GM21576 (cell line): ENCODE measurements around the gene MYADML2.

ENCODE experiments used
- ATAC-seq: cut with Tn5 transposase; IDR thresholded peaks from one replicate; pipeline ENCODE4 v1.9.1; 2021; ENCODE audit warnings: mild to moderate bottlenecking, moderate library complexity; ENCODE audit not compliant: unreplicated experiment

MYADML2 gene

GRCh38 chr17:81926451-81927151, 20.4 kb downstream of the MYADML2 start:
- no peak for ATAC-seq

- ATAC-seq = no peak
Measured at GRCh38 chr17:81925860-81926450, 21.1 kb downstream of the MYADML2 start.

GRCh38 chr17:81924557-81925532, 22.2 kb downstream of the MYADML2 start:
- ATAC-seq = no peak

DNA sequence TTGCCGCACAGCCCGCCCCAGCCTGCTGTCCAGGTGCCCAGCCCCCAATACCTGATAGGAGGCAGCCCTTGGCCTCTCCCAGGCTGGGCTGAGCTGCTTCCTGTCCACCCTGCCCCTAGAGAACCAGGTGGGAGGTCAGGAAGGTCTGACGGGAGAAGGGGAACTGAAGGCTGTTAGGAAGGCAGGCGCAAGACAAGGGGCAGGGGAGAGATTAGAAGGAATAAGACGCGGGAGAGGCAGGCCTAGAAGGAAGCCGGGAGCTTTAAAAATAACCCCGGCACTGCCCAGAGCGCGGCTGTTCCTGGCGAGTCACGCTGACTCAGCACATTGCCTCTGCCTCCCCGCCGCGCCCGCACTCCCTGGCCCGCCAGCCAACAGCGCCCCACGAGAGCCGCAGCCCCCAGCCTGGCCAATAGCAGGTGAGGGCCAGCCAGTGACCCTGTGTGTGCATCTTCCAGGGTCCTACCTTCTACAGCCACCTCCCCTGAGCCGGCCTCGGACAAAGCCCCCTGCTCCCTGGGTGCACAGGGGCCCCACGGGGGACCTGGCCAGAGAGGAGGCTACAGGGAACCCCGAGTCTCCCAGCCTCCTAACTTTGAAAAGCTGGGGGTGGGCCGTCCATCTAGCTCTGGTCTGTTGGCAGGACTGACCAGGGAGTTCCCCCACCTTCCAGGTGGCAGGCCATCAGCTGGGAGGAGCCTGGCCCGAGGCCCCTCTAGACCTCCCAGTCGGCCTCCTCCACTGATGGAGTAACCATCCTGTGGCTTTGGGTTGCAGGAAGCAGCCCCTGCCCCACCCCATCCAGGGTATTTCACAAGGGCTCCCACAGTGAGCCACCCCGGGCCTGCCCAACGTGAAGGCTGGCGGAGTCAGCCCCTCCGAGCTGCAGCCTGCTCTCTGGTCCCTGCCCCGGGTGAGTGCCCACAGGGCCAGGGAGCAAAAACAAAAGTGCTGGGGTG, 23.5 kb downstream of the MYADML2 start:
- no peak for ATAC-seq

DNA sequence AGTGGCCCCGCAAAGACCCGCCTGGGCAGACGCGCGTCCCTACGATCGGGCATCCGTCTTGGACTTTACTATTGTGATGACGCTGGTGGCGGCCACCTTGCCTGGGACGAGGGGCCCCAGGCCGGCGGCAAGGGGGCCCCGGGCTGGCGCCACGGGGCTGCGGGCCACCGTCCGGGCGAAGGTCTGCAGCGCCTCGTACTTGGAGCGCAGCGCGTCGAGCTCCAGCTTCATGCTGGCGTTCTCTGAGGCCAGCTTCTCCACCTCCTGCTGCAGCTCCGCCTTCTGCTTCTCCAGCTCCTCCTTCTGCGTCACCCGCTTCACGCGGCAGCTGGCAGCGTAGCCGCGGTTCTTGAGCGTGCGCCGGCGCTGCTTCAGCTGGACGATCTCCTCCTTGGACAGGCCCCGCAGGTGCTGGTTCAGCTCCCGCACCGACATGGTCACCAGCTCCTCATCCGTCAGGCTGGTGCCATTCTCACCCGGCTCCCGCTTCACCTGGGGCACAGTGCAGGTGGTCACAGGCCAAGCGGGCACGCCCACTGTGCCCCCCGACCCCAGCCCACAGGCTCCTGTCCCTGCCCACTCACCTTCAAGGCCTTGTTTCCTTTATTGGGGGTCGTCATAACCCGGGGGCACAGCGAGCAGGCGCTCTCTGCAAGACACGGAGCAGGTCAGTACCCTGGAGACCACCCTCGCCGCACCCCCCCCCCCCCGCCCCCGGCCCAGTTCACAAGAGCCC, 24.3 kb downstream of the MYADML2 start:
- no peak for ATAC-seq

DNA sequence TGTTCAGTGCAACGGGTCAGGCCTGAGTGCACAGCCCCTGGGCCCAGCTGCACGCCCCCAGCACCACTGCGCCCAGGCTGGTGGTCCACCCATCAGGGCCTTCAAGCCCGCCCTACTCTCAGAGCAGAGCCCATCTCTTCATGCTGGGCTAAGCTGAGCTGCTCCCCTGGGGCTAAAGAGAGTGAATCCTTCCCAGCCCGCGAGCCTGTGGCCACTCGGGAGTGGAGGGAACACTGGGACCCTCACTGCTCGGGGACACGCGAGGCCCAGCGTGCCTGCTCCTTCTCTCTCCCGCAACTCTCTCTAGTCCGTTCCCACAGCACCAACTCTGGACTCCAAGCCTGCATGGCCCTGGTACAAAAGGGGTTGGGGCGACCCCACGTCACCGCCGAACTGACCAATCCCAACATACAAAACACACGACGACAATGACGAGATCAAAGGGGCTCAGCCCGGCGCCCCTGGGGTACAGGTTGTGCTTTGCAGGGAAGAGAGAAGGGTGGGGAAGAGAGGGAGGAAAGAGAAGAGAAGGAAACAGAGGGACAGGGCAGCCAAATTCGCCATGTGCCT, 25.0 kb downstream of the MYADML2 start:
- no peak for ATAC-seq

- no peak for ATAC-seq
Measured at GRCh38 chr17:81921537-81921862, 25.5 kb downstream of the MYADML2 start.

DNA sequence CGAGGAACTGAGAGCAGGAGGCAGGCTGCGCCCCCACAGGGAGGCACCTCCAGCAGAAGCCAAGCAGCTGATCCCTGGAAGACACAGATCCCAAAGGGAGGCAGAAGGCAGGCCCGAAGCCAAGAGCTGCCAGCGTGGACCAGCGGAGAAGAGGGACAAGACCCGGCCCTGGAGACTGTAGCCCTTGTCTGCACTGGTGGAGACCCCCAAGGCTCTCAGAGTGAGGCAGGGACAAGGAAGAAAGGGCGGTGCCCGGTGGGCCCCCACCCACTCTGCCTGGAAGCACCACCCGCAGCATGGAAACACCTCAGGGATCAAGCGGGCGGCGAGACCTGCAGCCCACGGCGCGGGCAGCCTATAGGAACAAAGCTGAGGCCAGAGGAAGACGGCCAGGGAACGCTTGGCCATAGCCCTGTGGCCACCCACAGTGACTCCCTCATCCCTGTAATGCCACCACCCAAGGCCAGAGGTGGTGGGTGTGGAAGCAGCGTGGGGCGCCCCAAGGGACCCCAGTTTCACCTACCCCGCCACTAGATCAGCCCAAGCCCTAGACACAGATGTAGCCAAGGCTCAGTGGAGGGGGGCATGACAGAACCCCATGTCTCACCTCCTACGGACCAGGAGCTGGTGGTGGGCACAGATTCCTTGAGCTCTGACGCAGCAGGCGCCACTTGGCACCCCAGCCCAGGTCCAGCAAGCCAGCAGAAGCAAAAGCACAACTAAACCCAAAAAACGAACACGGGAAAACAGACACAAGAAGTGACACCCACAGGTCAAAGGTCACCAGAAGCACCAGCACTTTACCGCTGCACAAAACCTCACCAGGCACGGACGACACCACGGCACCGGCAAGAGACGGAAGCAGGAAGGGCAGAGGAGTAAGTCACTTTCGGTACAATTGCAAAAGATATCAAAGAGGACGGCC, 26.2 kb downstream of the MYADML2 start:
- no peak for ATAC-seq

- no peak for ATAC-seq
Measured at GRCh38 chr17:81918832-81919545, 28.0 kb downstream of the MYADML2 start.

DNA sequence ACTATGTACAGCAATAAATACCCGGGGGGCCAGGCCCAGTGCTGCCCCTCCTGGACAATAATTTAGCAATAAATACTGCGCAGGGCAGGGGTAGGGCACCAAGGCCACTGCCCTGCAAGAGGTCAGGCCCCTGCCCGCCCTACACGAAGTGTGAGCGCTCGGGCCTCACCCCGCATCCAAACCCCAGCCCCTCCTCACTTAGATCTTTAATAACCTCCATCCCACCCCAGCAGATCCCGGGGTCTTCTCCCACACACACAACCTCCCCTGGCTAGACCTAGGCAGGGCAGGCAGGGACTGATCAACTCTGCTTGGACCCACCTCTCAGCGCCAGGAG, 28.7 kb downstream of the MYADML2 start:
- peak; percentile 20 for ATAC-seq

DNA sequence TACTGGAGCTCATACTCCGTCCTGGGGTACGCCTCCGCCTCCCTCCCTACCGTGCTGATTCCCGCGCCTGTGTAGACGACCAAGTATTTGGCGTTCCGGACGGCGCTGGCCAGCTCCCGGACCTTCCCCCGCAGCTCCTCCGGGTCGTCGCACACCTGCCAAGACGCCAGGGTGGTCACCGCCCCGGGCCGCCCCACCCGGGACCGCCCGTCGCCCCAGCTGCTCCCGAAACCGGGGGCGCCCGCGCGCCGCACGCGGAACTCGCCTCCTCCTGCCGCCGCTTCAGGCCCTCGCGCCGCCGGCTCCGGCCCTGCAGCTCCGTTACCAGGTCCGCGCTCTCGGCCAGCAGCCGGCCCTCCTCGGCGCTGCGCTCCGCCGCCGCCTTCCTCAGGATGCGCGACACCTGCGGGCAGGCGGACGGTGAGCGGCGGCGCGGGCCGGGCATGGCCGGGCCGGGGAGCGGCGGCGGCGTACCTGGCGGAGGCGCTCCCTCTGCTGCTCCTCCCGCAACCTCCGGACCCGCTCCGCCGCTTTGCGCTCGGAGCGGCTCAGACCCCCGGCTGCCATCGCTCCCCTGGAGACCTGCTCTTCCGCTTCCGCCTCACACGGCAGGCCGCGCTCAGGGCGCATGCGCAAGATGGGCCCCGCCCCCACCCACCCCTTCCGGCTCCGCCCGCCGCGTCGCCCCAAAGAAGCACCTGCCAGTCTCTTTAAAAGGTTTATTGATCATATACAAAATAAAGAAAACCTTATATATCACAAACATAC, 29.3 kb downstream of the MYADML2 start, which contains the start of gene SIRT7:
TSS of gene SIRT7 (minus strand) at position 612 of the 768 bp plus-strand sequence. CDS start at position 567, 45 bp downstream.
- peak; percentile 64 for ATAC-seq

- no peak for ATAC-seq
Measured at GRCh38 chr17:81916234-81917001, 30.6 kb downstream of the MYADML2 start.

DNA sequence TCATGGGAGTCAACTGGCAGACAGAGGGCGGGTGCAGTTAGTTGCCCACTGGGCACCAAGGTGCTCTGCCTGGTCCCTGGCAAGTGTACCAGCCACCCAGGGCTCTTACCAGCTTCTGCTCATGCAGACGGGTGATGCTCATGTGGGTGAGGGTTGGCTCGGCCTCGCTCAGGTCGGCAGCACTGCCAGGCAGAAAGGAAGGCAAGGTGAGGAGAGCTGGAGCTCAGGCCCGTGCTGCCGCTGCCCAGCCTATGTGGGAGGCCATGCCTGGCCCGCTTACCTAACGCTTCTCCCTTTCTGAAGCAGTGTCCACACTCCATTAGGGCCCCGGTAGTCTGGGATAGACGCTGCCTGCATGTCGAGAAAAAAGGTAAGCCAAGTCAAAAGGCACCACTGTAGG, 31.7 kb downstream of the MYADML2 start:
- ATAC-seq = no peak

- no peak for ATAC-seq
Measured at GRCh38 chr17:81914103-81914850, 32.8 kb downstream of the MYADML2 start.

DNA sequence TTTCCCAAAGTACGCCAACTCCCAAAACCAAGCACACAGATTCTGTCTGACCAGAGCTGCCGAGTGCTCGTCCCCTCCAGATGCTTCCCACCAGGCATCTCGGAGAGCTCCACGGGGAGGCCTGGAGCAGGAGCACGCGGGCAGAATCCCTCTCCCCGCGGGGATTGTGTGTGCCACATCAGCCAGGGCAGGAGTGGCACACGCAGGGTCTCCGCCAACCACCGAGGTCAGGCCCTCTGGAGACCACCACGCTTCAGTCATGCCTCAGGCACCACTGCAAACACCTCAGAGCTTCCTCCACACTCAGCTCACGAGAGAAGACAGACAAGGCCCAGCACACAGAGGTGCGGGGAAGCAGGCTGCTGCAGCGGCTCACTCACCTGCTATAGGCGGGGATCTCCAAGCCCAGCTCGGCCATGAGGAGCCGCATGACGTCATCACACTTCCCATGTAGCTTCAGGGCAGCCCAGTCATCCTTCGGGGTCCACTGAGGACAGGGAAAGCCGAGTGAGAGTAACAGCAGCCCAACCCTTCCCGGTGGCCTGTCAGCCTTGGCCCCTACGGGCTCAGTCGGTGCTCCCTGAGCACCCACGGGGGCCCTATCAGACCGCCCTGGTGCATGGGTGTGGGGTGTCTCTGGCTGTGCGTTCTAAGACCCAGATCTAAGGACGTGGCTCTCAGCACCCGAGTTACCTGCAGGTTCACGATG, 33.5 kb downstream of the MYADML2 start:
- ATAC-seq = no peak
